ENCODE data around the gene OR51I1.

Gene OR51I1

GRCh38 chr11:5423131-5423530 lies 18.2 kb downstream of the OR51I1 start:
- no peak for TF ChIP-seq GATA3 (IDR thresholded peaks at IDR 0.05; ENCODE audit: low read depth, low read length)
- no peak for TF ChIP-seq GATA2 (IDR thresholded peaks at IDR 0.05; ENCODE audit: low read depth, low read length)

DNA sequence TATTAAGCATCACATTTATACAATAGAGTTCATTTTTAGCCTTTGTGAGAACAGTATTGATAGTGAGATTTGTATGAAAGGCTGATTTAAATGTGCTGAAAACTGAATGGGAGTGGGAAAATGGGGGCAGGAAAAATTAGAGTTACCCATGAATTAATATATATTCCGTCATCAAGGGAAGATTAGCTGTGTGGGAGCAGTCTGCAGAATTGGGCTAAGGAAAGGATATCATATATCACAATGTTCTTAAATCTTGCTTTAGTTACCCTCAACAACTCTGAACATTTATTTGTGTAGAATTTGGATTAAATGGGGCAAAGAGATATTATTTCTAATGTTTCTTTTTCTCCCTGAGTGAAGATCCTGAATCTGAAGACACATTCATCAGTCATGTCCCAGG lies 19.5 kb downstream of the OR51I1 start, which contains the start of gene OR51Q1:
Gene OR51Q1 (plus strand): TSS at position 301 of the 400 bp plus-strand sequence. CDS start 90 bp downstream, at position 391.
- TF ChIP-seq GATA2 (IDR thresholded peaks at IDR 0.05; ENCODE audit: low read depth, low read length), result no peak
- TF ChIP-seq GATA3 (IDR thresholded peaks at IDR 0.05; ENCODE audit: low read depth, low read length), result no peak

DNA sequence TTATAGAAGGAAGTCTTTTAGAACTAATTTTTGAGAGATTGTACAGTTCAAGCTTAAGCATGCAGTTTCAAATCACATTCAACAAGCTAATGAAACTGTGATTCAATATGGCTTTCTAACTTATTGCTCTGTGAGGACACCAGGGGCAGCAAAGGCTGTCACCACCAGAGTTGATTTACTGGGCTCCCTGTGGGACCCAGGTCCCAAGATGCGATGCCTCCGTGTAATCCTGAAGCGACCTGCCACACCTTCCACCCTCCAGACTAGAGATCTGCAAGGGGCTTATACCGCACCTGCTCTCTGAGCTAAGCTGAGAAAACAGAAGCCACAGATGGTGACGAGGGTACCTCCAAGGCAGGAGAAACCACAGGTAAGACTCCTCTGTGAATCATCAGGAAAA lies 20.3 kb downstream of the OR51I1 start:
- TF ChIP-seq GATA2 (IDR thresholded peaks at IDR 0.05; ENCODE audit: low read depth, low read length), result no peak
- no peak for TF ChIP-seq GATA3 (IDR thresholded peaks at IDR 0.05; ENCODE audit: low read depth, low read length)

DNA sequence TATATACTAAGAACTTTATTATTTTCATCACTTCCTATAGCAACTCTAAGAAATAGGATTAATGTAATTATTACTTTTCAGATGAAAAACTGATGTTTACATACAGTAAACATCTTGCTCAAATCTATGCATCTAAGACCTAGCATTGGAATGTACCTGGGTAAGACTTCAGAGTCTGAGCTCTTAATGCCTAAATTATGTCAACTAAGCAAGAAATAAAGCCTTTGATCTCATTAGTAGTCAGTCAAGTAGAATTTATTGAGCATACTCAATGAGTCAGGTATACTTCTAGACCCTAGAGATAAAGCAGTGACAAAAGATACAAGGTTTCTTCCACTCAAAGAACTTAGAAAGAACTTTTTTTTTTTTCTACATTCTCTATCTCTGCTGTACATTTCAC lies 36.1 kb downstream of the OR51I1 start:
- TF ChIP-seq GATA2 (IDR thresholded peaks at IDR 0.05; ENCODE audit: low read depth, low read length) (no peak), GATA3 (IDR thresholded peaks at IDR 0.05; ENCODE audit: low read depth, low read length) (no peak)

DNA sequence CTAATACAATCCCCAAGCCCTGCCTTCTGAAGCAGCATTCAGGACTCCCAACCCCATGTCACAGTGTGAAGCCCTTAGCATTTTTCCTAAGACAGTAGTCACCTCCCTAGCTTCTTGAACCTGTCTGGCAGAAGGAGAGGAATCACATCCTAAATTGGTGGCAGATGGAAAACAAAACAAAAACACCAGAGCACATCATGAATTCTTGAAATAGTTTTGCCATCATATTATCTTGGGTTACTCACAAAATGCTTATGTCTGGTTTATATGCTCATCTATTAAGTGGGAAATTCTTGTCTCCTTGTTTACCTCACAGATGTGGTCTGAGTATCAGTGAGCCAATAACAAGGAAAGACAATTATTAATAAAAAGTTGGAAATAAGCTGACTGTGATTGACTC lies 42.4 kb downstream of the OR51I1 start:
- TF ChIP-seq GATA3 (IDR thresholded peaks at IDR 0.05; ENCODE audit: low read depth, low read length) (no peak), GATA2 (IDR thresholded peaks at IDR 0.05; ENCODE audit: low read depth, low read length) (no peak)

DNA sequence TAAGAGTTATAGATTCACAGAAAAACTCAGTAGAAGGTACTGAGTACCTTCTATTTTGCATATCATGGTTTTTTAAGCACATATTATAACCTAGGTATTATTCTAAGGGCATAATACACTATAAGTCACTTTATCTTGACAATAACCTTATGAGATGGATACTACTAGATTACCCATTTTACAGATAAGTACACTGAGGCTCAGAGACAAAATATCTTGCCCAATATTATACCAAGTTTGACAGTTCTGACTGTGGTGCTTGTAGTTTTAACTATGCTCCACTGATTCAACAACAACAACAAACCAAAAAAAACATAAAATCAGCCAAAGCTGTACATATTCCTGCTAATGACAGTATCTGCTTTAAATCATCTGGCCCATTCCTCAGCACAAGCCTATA lies 47.2 kb downstream of the OR51I1 start:
- TF ChIP-seq GATA2 (IDR thresholded peaks at IDR 0.05; ENCODE audit: low read depth, low read length), result no peak
